NCI-H2107 treated with DMSO at 0.1 percent for 48 hours (cell line): Measurements from ENCODE around the gene MYOCOS.
"Not testable (repeated sequence)": the region's sequence is repeated elsewhere in the genome, so short reads cannot be mapped to it uniquely, and the experiment has no call there.

Source experiments
- DNase-seq: peaks from one replicate; lab custom pipeline; 2025; ENCODE audit not compliant: unreplicated experiment; lab: John Stamatoyannopoulos, UW

The MYOCOS gene

DNA sequence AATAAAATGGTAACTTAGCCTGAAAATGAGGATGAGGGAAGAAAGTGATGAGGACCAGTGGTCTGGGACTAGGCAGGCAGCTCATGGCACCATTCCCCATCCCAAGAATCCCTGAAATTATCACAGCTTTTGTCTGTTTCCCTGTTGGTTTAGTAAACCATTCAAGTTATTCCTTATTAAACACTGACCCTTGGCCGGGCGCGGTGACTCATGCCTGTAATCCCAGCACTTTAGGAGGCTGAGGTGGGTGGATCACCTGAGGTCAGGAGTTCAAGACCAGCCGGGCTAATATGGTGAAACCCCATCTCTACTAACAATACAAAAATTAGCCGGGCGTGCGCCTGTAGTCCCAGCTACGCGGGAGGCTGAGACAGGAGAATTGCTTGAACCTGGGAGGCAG is 34.2 kb downstream of the MYOCOS start:
- not testable (repeated sequence) for DNase-seq

- DNase-seq: no peak
These were observed 39.1 kb downstream of the MYOCOS start for GRCh38 chr1:171661076-171661650.

- no peak for DNase-seq
These were observed 41.2 kb downstream of the MYOCOS start for GRCh38 chr1:171663036-171663853.

DNA sequence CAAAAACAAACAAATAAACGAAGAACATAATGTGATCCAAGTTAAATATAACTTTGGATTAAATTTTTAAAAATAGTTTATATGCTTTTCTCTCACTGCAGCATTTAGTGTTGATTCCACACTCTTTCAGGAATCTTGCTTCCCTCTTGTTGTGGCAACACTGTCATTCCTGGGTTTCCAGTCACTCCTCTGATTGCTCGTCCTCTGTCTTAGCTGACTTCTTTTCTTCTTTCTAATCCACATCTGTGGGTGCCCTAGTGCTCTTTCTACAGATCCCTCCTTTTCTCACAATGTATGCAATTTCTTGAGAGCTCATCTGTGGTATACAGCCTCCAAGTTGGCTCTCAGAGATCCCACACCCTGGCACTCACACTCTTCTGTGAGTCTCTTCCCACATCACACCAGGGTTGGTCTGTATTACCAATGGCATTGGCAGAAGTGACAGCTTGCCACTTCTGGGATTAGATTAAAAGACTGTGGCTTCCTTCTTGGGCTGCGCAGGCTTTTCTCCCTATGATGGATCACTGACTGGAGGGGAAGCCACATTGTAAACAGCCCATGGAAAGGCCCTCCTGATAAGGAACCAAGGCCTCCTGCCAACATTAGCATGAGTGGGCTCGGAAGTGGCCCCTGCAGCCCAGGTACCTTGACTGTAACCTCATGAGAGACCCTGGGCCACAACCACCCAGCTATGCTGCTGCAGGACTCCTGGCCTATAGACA is 42.0 kb downstream of the MYOCOS start:
- DNase-seq: no peak

GRCh38 chr1:171664976-171665375 is 42.9 kb downstream of the MYOCOS start:
- no peak for DNase-seq

DNA sequence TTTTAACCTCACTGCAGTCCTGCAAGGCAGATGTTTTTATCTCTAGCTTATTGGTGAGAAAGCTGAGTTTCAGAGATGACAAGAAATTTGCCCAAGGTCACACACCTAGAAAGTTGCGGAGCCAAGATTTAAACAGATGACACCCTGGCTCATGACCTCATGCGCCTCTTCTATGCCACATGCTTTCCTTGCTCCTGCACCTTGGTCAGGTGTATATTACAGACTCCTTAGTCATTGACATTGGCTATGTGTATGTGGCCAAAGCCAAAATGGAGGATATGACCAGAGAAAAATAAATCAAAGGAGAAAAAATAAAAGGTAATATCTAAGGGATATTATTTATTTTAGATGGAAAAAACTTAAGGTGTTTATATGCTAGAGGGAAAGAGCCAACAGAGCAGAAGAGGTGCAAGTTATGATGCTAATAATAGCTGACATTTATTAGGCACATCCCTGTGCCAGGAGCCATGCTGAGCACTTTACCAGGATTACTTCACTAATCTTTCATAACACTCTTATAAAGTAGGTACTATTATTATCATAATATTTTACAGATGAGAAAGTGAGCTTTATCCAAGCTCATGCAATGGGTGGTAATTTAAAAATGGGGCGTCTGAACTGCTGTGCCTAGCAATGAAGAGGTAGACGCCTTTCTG is 44.2 kb downstream of the MYOCOS start:
- no peak for DNase-seq

DNA sequence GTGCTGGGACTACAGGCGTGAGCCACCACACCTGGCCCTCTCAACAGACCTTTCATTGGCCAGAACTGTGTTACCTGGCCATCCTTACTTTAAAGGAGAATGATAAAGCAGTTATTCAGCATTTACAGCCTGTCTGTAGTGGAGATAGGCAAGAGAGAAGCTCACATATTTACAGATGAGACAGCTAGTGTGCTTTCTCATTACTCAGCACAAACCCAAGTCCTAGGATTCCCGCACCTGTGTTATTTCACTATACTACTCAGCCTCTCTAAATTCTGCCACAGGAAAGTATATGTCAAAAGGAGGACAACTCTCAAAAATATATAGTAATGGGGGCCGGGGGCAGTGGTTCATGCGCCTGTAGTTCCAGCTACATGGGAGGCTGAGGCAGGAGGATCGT is 46.3 kb downstream of the MYOCOS start:
- no peak for DNase-seq

GRCh38 chr1:171670739-171671138 is 48.7 kb downstream of the MYOCOS start:
- DNase-seq: no peak

- DNase-seq: no peak
These were observed 52.7 kb downstream of the MYOCOS start for GRCh38 chr1:171674431-171675405.
